LNCAP (cell line): ENCODE data around the gene OR2A5.

ENCODE experiments used
- TF ChIP-seq, protein P1 (sequence below): fragments of 450-650 bp; IDR thresholded peaks from 2 replicates; pipeline ENCODE4 v1.5.1; 2017; ENCODE audit warnings: mild to moderate bottlenecking

The OR2A5 gene

DNA sequence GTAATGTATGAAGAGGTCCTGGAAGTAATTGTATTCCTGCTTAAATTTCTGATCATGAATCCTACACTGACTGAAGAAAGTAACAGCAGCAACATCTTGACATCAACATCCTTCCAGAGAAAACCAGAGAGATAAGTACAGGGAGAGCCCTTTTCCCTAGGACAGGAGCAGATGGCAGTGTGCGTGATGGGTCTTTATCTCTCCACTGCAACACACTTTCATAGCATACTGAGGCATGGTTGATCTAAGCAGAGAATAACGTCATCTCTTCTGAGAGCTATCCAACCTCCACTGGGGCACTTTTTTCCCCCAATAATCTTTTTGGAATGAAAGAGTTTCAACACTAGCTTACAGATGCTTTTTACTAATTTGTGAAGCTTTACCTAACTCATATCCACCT, 21.2 kb downstream of the OR2A5 start:
- TF ChIP-seq, protein P1, sequence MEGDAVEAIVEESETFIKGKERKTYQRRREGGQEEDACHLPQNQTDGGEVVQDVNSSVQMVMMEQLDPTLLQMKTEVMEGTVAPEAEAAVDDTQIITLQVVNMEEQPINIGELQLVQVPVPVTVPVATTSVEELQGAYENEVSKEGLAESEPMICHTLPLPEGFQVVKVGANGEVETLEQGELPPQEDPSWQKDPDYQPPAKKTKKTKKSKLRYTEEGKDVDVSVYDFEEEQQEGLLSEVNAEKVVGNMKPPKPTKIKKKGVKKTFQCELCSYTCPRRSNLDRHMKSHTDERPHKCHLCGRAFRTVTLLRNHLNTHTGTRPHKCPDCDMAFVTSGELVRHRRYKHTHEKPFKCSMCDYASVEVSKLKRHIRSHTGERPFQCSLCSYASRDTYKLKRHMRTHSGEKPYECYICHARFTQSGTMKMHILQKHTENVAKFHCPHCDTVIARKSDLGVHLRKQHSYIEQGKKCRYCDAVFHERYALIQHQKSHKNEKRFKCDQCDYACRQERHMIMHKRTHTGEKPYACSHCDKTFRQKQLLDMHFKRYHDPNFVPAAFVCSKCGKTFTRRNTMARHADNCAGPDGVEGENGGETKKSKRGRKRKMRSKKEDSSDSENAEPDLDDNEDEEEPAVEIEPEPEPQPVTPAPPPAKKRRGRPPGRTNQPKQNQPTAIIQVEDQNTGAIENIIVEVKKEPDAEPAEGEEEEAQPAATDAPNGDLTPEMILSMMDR = no peak

GRCh38 chr7:144074374-144074773, 25.6 kb downstream of the OR2A5 start:
- TF ChIP-seq, protein P1 = peak; percentile 11; the same call in 1 of the 2 replicates

DNA sequence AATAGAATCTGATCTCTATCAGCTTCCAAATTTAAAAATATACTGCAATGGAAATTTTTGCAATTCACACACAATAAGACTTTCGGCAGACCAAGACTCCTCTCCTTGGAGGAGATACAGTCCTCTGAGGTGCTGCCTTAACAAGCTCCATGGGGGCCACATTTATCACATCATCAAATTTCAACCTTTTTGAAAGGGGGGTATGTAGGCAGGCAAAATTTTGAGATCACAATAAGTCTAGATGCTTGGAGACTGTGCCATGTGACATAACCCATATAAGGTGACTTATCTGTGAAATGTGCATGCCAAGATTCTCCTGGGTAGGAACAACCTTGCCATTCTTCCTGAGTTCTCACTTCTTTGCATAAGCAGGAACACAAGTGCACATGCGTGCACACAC, 37.2 kb downstream of the OR2A5 start, which contains the start of gene OR2A12:
TSS of gene OR2A12 (plus strand) at position 301 of the 400 bp plus-strand sequence. CDS start 8,830 bp downstream, outside the sequence.
- TF ChIP-seq, protein P1 = no peak

DNA sequence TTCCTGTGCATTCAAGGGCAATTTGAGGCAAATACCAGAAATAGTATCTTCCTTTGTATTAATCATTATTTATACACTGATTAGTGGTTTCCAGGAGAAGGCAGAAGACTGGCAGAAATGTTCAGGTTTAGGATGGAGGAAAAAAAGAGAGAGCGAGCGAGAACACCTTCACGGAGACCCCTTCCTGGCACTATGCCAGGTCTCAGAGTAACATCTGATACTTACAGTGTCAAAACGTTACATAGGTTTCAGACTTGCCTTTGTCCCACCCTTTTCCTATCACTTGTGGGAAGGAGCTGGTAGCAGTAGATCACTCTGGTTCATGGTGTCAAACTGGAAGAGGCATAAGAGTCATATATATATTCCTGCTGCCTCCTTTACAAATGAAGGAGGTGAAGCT, 38.0 kb downstream of the OR2A5 start:
- TF ChIP-seq, protein P1 = no peak

DNA sequence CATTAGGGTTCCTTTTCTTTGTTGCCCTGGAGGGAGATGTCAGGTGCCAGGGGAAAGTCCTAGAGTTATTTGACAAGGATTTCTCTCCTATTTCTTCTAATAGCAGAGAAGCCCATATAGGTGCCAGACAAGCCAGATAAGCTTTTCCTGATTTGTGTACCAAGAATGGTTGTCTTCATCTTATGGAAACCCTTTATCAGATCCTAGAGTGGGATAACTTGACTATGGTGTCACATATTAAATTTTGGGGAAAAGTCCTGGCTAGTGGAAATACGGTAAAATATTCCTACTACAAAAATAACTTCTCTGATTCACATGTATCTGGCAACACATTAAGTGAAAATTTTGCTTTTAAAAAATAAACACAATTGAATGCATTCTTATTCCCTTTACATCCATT, 38.5 kb downstream of the OR2A5 start:
- TF ChIP-seq, protein P1 = no peak

GRCh38 chr7:144090667-144091066, 41.9 kb downstream of the OR2A5 start:
- TF ChIP-seq, protein P1 = no peak

GRCh38 chr7:144098776-144099175, 50.0 kb downstream of the OR2A5 start:
- TF ChIP-seq, protein P1 = no peak

DNA sequence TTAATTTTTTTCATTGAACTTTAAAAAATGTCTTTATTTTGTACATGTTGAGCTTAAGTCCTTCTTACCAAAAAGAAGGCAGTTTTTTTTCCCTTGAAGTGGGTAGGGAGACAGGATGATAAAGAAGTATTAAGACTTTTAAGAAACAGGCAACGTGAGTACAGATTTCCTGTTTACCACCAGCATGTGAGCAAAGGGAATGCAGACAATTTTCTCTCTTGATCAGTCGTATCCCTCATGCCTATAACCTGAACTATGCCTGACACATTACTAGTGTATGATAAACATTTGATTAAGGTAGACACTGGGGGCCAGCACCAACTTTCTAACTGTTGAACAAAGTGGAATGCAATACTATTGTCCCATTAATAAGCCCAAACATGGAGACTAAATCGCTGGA, 51.9 kb downstream of the OR2A5 start:
- TF ChIP-seq, protein P1 = no peak
